Measurements from ENCODE around the gene AQR. TPM values are rescaled to one million over a fixed set of nuclear protein-coding genes. Genes with fewer than 3 reads are reported as not detected.

The AQR gene
- total and polyA plus RNA-seq, 2 of the 8 experiments (the other 6 are each of a cell fraction or from before 2014, with no cell fraction given), result 34.5 to 57.6 TPM

- Histone ChIP-seq H3K14ac (ENCODE audit: insufficient read length) (no peak overlapping the region), H3K56ac (replicated peaks; ENCODE audit: insufficient read length, low read depth, low read length) (no peak overlapping the region), H2BK15ac (ENCODE audit: low read length) (no peak overlapping the region), H3K4ac (replicated peaks; ENCODE audit: insufficient read length, low read depth, low read length) (no peak overlapping the region), H3K27ac (ENCODE audit: low read depth, low read length) (peak overlapping the region; percentile 81), H2BK20ac (ENCODE audit: low read length) (no peak overlapping the region), H3K4me3 (ENCODE audit: extremely low read depth in 1 of 4, insufficient read depth in 2 of 4, low read depth in 3 of 4, low read length in 4 of 4) (no peak overlapping the region), H3K79me2 (ENCODE audit: control insufficient read depth in 1 of 2, insufficient read depth in 2 of 2, low read length in 2 of 2) (no peaks in the 10 kb centered on the region), H2BK120ac (replicated peaks; ENCODE audit: low read depth, low read length) (no peak overlapping the region), H2BK12ac (ENCODE audit: low read depth, low read length) (no peak overlapping the region), H4K91ac (replicated peaks; ENCODE audit: insufficient read length, low read length) (no peak overlapping the region), H3K4me2 (ENCODE audit: insufficient read depth in 1 of 2, low read depth in 2 of 2, low read length in 2 of 2) (no peak overlapping the region), H2BK5ac (ENCODE audit: low read depth, low read length) (peak overlapping the region; percentile 94), H3K23ac (ENCODE audit: insufficient read length) (no peak overlapping the region), H4K8ac (ENCODE audit: extremely low read depth, insufficient read depth, low read length) (peak overlapping the region; percentile 28; the same call in 1 of the 2 replicates), H2AK5ac (ENCODE audit: low read depth, low read length) (no peak overlapping the region; the same call in 1 of the 2 replicates), H4K20me1 (replicated peaks in 1 of 2; ENCODE audit: control insufficient read depth in 1 of 2, insufficient read depth in 2 of 2, low read length in 2 of 2) (no peaks in the 10 kb centered on the region), H3K79me1 (ENCODE audit: low read depth, low read length) (no peaks in the 10 kb centered on the region), H3K23me2 (ENCODE audit: low read depth, low read length) (no peaks in the 10 kb centered on the region), H2AFZ (ENCODE audit: low read length) (no peak overlapping the region), H4K5ac (ENCODE audit: insufficient read length, low read depth, low read length) (no peak overlapping the region), H3K9ac (replicated peaks in 1 of 4; ENCODE audit: extremely low read depth in 1 of 4, low read depth in 3 of 4, low read length in 3 of 4) (peak overlapping the region in 3 of 4 experiments; percentile 31 to 48 (median 32); a peak in 4 of 7 replicates), H3K27me3 (replicated peaks in 1 of 4; ENCODE audit: control insufficient read depth in 3 of 4, extremely low read depth in 1 of 4, insufficient read depth in 3 of 4, low read length in 3 of 4) (no peaks in the 10 kb centered on the region), H3K9me3 (ENCODE audit: insufficient read depth in 2 of 2, low read depth in 1 of 2, low read length in 1 of 2) (no peaks in the 10 kb centered on the region), H3K4me1 (replicated peaks in 1 of 4; ENCODE audit: control insufficient read depth in 3 of 4, insufficient read depth in 4 of 4, low read length in 3 of 4) (peaks cover 0 to 2% (median 0%) of the 10 kb centered on the region in 4 experiments; a peak in 2 of 7 replicates), H3K18ac (ENCODE audit: extremely low read depth, low read length) (no peak overlapping the region), H3K36me3 (ENCODE audit: control insufficient read depth in 2 of 4, insufficient read depth in 4 of 4, low read length in 3 of 4) (peaks cover 7 to 56% (median 21%) of the 10 kb centered on the region in 4 experiments; a peak in 6 of 8 replicates)
- ChIA-PET CTCF (ENCODE audit: partially characterized antibody) (no interaction called here), POLR2A (ENCODE audit: partially characterized antibody) (interaction anchor here (0.8 to 1.5 kb wide), 7 partner anchors 9 to 95 kb away, joined by 3 to 9 read pairs (median 3); partner anchors contain the start of gene ZNF770)
- WGBS, 2 experiments (ENCODE audit: extremely low coverage in 1 of 2, insufficient coverage in 1 of 2, insufficient read length in 1 of 2, insufficient replicate concordance in 2 of 2, low coverage in 1 of 2, low lambda C conversion rate in 2 of 2, missing lambda C conversion rate in 1 of 2), result 87% methylated on average over 7 of the region's 7 CpGs; no CpG with 5 or more reads in 1 of the 2 experiments
- FAIRE-seq (peak; percentile 96), DNase-seq (ENCODE audit: low read depth in 1 of 2, low spot score in 2 of 2) (no peak)
- TF ChIP-seq CTBP2 (IDR thresholded peaks at IDR 0.05; ENCODE audit: borderline replicate concordance, insufficient read depth, insufficient read length, low read length), result no peak
- TF ChIP-seq RXRA (IDR thresholded peaks at IDR 0.05; ENCODE audit: insufficient read depth, low read depth, low read length), result no peak
- no peak for TF ChIP-seq PHF8 (conservative IDR thresholded peaks at IDR 0.05; ENCODE audit: low read depth, low read length)
- no peak for TF ChIP-seq E2F6 (IDR thresholded peaks at IDR 0.05)
- no peak for TF ChIP-seq EZH2 (IDR thresholded peaks at IDR 0.05; ENCODE audit: low read depth, low read length, severe bottlenecking)
- no peak for TF ChIP-seq CBX8 (IDR thresholded peaks at IDR 0.05; ENCODE audit: borderline replicate concordance, low read depth, low read length)
- no peak for TF ChIP-seq SIX5 (IDR thresholded peaks at IDR 0.05; ENCODE audit: low read depth, low read length)
- TF ChIP-seq POU5F1 (IDR thresholded peaks at IDR 0.05; ENCODE audit: low read depth, low read length), result no peak
- peak in 1 of 2 experiments; percentile 14; a peak in 1 of 3 replicates for TF ChIP-seq EP300 (IDR thresholded peaks at IDR 0.05; ENCODE audit: borderline replicate concordance in 1 of 2, low read depth in 2 of 2, low read length in 2 of 2)
- no peak for TF ChIP-seq TCF12 (IDR thresholded peaks at IDR 0.05; ENCODE audit: low read depth, low read length)
- no peak for TF ChIP-seq JUND (IDR thresholded peaks at IDR 0.05; ENCODE audit: low read length)
- TF ChIP-seq CHD2 (IDR thresholded peaks at IDR 0.05; ENCODE audit: low read length), result no peak
These were observed 76.5 kb downstream of the AQR start for GRCh38 chr15:34892963-34893591.
